ENCODE data around the gene LHFPL2. TPM values are rescaled to one million over a fixed set of nuclear protein-coding genes. Genes with fewer than 3 reads are reported as not detected.

Gene LHFPL2
- total RNA-seq, 1 donor from 2014 or later: 14.4 TPM

- TF ChIP-seq CTCF (conservative IDR thresholded peaks at IDR 0.05; ENCODE audit: low read depth, low read length): no peak
- no peak for DNase-seq (ENCODE audit: low read depth)
- no peak overlapping the region for H3K4me3 ChIP-seq (ENCODE audit: low read depth, low read length)
Observed at GRCh38 chr5:78495800-78496199, 152.8 kb downstream of the LHFPL2 start.

GRCh38 chr5:78492650-78493049, 155.9 kb downstream of the LHFPL2 start:
- no peak for DNase-seq (ENCODE audit: low read depth)
- no peak overlapping the region for H3K4me3 ChIP-seq (ENCODE audit: low read depth, low read length)
- no peak for TF ChIP-seq CTCF (conservative IDR thresholded peaks at IDR 0.05; ENCODE audit: low read depth, low read length)

- TF ChIP-seq CTCF (conservative IDR thresholded peaks at IDR 0.05; ENCODE audit: low read depth, low read length): no peak
- no peak for DNase-seq (ENCODE audit: low read depth)
- H3K4me3 ChIP-seq (ENCODE audit: low read depth, low read length): no peak overlapping the region
Observed at GRCh38 chr5:78492224-78492623, 156.3 kb downstream of the LHFPL2 start.

- H3K4me3 ChIP-seq (ENCODE audit: low read depth, low read length): no peak overlapping the region
- no peak for DNase-seq (ENCODE audit: low read depth)
- TF ChIP-seq CTCF (conservative IDR thresholded peaks at IDR 0.05; ENCODE audit: low read depth, low read length): no peak
Observed at GRCh38 chr5:78490709-78491485, 157.7 kb downstream of the LHFPL2 start.

- H3K4me3 ChIP-seq (ENCODE audit: low read depth, low read length): no peak overlapping the region
- DNase-seq (ENCODE audit: low read depth): no peak
- no peak for TF ChIP-seq CTCF (conservative IDR thresholded peaks at IDR 0.05; ENCODE audit: low read depth, low read length)
Observed at GRCh38 chr5:78487846-78488245, 160.7 kb downstream of the LHFPL2 start.

GRCh38 chr5:78486218-78486617, 162.4 kb downstream of the LHFPL2 start:
- H3K4me3 ChIP-seq (ENCODE audit: low read depth, low read length): no peak overlapping the region
- no peak for TF ChIP-seq CTCF (conservative IDR thresholded peaks at IDR 0.05; ENCODE audit: low read depth, low read length)
- DNase-seq (ENCODE audit: low read depth): no peak

All from epithelial cell of proximal tubule (primary cell).